COR-L47 (cell line): ENCODE results near the gene D2HGDH.
"Not testable (repeated sequence)": the region's sequence is repeated elsewhere in the genome, so short reads cannot be mapped to it uniquely, and the experiment has no call there.

Source experiments
- DNase-seq: peaks from one replicate; lab custom pipeline; 2025; lab: John Stamatoyannopoulos, UW

Gene D2HGDH

DNA sequence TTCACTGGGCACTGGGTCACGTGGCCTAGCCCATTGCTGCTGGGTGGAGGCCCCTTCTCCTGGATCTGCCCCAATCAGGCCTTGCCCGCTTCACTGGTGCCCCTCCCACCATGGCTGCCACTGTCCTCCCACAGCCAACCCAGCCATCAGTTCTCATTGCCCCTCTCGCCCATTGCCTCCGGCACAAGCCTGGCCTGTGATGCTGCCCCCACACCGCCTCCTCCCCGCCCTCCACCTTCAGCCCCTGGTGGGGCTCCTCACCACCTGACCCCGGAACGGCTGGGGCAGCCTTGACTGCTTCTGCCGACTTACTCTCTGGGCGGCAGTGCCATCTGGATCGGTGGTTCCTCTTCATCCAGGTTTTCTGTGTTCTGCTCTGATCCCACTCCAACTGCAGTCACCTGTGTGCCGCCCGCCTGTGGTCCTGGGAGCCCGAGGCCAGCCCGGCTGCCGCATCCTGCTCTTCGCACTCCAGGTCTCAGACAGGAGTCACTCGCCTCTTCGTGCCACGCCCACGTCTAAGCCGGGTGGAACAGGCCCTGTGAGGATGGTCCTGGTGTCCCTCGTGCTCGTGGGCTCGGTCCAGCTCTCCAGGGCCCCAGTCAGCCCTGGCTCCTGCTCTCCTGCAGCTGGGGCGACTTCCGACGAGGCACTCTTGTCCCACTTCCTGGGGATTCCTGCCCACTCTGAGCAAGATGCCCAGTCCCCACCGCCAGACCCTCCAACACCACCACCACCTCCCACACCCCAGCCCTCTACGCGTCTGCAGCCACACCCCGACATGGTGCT is 14.2 kb downstream of the D2HGDH start:
- no peak for DNase-seq

DNA sequence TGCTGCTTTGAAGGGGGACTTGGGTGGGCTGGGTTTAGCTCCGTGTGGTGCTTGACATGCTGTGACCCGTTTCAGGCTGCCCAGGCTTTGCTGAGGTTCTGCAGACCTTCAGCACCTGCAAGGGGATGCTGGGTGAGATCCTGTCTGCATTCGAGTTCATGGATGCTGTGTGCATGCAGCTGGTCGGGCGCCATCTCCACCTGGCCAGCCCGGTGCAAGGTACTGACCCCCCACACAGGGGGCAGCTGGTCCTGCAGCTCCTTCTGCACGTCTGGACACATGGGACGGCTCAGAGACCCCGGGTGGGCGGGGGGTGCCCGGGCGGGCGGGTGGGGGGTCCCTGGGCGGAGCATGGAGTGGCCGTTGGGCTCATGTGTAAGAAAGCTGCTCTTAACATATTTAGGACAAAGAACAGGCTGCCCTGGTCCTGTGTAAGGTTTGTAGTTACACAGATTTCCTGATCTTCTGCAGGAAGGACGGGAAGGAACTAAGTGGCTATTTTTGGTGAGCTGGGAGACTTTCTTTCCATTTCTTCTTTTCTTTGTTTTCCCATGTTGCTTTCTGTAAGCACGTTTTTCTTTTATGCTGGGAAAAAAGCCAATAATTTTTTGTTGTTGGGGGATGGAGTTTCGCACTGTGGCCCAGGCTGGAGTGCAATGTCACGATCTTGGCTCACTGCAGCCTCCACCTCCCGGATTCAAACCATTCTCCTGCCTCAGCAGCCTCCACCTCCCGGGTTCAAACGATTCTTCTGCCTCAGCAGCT is 15.8 kb downstream of the D2HGDH start:
- no peak for DNase-seq

DNA sequence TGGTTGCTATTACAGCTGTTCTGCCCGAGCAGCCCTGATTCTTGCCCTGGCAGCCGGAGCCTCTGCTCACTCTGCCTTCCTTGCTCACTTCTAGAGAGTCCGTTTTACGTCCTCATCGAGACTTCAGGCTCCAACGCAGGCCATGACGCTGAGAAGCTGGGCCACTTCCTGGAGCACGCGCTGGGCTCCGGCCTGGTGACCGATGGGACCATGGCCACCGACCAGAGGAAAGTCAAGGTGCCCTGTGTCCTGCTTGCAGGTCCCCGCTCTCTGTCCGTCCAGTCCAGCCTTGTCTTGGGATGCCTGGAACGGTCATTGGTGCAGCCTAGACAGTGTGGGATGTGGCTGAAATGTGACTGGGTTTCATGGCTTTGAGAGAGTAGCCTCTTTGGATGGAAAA is 16.7 kb downstream of the D2HGDH start:
- no peak for DNase-seq

DNA sequence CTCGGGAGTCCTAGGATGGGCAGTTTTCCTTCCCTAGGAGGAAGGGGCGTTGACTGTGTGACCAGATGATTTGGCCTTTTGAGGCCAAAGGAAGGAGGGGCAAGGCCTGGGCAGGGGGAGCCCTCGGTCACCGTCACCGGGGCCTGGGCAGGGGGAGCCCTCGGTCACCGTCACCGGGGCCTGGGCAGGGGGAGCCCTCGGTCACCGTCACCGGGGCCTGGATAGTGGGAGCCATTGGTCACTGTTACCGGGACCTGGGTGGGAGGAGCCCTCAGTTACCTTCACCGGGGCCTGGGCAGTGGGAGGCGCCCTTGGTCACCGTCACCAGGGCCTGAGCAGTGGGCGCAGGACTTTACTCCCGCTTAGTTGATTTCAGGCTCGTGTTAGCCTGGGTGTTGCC is 17.3 kb downstream of the D2HGDH start:
- DNase-seq, result no peak

DNA sequence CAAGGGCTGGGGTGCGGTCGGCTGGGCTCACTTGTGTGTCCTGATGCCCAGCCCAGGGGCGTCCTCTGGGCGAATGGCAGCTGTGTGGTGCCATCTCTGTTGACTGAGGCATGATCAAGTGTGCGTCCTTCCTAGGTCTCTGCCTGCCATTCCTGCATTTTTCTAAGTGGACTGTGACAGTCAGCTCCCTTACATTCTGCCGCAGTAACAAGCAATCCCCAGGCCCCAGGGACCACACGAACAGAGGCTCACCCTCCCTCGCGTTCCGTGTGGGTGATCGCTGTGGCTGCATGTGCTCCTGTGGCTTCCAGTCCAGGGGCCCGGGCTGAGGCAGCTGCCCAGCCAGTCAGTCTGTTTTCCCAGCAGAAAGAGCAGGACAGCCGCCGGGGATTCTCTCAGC is 17.8 kb downstream of the D2HGDH start:
- DNase-seq, result no peak

DNA sequence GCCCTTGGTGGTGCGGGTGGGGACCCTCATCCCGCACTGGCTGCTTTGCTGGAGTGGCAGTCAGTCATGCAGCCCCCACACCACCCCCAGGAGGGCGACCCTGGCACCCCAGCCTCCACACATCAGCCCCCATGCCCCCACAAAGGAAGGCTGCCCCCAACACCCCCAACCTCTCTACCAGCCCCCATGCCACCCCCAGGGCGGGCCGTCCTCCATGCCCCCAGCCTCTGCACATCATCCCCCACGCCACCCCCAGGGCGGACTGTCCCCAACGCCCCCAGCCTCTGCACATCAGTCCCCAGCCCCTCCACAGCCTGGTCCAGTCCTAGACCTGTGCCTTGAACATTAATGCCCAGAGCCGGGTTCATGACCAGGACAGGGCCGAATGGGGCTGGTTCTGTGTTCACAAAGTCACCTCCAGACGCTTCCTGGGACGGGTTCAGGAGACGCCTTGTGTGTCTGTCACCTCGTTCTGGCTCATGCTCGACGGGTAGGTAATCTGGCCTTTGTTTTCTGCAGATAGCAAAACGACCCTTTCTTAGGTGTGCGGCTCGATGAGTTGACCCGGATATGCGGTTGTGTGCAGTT is 18.4 kb downstream of the D2HGDH start:
- DNase-seq, result no peak

DNA sequence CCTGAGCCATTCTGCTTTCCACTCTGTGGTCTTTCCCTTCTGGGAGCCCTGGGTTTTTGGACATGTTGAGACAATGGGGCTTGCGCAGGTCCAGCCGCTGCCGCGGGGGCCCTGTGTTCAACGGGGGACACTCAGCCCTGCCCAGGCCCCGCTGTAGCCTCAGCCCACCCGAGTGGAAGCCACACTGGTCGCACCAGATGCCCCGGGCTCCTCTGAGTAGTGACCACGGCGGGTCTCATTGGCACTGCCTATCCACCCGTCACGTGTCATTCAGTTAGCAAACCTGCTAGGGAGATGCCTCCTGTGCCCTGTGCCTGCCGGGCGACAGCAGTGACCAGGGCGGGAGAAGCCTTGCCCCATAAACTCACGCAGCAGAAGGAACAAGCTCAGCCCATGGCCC is 19.1 kb downstream of the D2HGDH start:
- no peak for DNase-seq

DNA sequence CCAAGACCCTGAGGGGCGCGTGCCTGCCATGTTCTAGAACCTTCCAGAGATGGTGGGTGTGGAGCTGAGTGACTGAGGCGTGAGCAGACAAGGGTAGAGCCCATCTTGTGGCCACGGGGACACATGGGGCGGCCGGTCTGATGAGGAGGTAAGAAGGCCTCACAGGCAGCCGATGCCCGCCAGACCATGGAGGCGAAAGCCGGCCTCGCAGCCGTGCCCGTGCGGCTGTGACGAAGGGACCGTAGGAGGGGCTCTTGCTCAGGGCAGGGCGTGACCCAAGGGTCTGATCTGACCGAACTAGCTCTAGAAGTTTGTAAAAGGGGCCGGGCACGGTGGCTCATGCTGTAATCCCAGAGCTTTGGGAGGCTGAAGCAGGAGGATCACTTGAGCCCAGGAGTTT is 19.6 kb downstream of the D2HGDH start:
- DNase-seq, result no peak

DNA sequence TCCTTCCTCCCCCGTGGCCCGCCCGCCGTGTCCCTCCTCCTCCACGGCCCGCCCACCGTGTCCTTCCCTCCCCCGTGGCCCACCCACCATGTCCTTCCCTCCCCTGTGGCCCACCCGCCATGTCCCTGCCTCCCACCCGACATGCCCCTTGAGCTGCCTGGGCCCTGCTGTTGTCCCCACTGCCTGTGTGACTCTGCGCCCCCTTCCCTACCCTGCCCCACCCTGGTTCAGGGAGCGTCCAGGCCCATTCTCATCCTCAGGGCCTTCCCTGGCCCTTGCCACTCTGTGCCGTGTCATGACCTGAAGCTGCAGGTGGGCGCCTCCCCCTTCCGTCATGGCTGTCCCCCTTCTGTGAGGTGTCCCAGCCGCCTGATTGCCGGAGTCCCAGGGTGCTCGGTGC is 20.7 kb downstream of the D2HGDH start:
- DNase-seq, result no peak

DNA sequence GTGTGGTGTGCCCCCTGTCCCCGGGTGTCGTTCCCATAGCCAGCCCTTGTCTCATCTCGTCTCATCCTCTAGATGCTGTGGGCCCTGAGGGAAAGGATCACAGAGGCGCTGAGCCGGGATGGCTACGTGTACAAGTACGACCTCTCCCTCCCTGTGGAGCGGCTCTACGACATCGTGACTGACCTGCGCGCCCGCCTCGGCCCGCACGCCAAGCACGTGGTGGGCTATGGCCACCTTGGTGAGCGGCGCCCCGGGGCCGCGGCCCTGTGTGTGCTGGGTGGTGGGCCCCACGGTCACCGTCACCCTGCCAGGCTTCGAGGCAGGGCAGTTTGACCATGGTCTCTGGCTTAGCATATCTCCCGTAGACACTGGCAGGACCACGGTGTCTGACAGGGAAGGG is 21.3 kb downstream of the D2HGDH start:
- no peak for DNase-seq

DNA sequence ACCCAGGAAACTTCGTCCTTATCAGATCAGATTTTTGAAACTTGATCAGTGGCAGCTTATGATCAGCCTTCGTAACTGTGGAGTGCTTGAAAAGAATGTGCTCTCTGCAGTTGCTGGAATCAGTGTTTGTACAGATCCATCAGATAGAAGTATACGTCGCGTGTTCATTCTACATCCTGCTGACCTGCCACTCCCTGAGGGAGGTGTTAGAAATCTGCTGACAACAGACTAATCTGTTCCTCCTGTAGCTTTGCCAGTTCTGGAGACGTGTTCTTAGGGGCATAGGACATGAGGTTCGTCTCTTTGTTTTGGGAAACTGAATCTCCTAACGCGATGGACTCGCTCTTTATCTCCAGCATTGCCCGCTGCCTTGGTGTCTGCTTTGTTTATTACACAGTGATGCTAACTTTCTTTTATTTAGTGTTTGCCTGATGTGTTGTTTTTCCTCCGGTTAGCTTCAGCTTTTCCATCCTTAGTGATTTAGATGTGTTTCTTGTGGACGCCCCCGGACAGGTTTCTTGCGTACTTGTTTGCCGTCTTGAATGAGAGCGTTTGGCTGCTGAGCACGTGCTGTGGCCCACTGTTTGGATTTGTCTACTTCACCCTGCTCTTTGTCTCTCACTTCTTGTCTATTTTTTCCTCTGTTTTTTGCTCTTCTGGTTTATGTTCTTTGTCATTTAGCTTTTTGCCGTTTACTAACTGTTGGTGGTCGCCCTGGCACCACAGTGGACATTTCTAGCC is 24.8 kb downstream of the D2HGDH start:
- no peak for DNase-seq

DNA sequence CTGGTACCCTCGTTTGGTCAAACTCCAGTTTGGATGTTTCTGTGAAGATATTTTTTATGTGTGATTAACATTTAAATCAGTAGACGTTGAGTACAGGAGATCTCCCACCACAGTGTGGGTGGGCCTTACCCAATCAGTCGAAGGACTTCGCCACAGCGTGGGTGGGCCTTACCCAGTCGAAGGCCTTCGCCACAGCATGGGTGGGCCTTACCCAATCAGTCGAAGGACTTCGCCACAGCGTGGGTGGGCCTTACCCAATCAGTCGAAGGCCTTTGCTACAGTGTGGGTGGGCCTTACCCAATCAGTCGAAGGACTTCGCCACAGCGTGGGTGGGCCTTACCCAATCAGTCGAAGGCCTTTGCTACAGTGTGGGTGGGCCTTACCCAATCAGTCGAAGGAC is 25.5 kb downstream of the D2HGDH start:
- DNase-seq, result not testable (repeated sequence)

DNA sequence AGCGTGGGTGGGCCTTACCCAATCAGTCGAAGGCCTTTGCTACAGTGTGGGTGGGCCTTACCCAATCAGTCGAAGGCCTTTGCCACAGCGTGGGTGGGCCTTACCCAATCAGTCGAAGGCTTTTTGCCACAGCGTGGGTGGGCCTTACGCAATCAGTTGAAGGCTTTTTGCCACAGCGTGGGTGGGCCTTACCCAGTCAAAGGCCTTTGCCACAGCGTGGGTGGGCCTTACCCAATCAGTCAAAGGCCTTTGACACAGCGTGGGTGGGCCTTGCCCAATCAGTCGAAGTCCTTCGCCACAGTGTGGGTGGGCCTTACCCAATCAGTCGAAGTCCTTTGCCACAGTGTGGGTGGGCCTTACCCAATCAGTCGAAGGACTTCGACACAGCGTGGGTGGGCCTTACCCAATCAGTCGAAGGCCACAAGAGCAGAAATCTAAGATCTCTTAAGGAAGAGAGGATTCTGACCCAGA is 25.9 kb downstream of the D2HGDH start:
- DNase-seq, result no peak

DNA sequence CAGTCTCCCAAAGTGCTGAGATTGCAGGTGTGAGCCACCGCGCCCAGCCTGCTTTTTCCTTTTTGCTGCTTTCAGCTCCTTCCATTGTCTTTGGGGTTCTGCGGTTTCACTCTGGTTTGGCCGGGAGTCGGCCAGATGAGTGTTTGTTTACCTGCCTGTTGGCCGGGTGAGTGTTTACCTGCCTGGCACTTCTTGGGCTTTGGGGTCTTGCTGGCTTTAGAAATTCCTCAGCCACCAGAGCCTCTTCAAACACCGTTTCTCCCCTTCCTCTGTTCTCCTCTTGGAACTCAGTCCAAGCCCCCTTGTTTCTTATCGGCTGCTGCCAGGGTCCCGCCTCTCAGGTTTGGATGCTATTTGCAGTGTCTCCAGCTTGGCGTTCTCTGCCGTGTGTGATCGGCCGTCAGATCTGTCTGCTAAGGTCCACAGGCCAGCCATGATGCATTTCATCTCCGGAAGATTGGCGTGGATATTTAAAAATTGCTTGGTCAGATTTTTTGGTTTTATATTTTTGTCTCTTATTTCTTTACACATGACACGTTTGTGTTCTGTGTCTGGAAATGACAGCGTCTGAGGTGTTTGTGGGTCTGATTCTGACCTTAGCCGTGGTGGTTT is 28.0 kb downstream of the D2HGDH start:
- no peak for DNase-seq

DNA sequence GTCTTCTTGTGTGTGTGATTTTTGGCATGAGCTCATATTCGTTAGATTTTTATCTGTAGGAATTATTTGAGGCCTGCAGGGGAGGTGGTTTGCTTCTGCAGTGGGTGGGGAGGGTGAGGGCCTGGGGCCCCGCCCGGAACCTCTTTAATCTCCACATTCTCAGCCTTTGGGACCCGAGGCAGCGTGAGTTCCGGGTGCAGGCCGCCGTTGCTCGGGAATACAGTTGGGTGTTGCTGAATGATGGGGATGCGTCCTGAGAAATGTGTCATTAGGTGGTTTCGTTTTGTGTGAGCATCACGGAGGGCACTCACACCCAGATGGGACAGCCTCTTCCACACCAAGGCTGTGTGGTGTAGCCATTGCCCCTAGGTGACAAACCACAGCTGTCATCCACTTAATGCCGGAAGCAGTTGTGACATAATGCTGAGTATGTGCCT is 28.5 kb downstream of the D2HGDH start:
- DNase-seq, result no peak

DNA sequence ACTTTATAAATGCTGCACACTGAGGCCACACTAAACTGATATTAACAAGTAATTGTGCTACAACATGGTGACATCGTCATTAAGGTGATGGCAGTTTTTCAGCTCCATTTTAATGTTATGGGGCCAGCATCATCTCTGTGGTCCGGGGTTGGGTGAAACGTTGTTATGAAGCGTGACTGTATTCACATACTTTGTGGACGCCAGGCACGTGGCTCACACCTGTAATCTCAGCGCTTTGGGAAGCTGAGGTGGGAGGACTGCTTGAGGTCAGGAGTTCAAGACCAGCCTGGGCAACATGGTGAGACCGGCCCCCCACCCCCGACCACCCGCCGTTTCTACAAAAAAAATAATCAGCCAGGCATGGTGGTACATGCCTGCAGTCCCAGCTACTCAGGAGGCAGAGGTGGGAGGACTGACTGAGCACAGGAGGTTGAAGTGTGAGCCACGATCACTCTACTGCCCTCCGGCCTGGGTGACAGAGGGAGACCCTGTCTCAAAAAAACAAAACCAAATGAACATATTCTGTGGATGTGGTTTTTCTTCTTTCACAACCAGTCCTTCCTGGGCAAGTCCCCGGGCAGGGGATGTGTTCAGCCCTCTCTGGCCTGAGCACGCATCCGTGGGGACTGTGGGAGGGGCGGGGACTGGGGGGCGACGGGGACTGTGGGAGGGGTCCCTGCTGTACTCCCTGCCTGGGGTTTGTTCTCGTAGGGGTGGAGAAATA is 29.3 kb downstream of the D2HGDH start:
- DNase-seq, result no peak

DNA sequence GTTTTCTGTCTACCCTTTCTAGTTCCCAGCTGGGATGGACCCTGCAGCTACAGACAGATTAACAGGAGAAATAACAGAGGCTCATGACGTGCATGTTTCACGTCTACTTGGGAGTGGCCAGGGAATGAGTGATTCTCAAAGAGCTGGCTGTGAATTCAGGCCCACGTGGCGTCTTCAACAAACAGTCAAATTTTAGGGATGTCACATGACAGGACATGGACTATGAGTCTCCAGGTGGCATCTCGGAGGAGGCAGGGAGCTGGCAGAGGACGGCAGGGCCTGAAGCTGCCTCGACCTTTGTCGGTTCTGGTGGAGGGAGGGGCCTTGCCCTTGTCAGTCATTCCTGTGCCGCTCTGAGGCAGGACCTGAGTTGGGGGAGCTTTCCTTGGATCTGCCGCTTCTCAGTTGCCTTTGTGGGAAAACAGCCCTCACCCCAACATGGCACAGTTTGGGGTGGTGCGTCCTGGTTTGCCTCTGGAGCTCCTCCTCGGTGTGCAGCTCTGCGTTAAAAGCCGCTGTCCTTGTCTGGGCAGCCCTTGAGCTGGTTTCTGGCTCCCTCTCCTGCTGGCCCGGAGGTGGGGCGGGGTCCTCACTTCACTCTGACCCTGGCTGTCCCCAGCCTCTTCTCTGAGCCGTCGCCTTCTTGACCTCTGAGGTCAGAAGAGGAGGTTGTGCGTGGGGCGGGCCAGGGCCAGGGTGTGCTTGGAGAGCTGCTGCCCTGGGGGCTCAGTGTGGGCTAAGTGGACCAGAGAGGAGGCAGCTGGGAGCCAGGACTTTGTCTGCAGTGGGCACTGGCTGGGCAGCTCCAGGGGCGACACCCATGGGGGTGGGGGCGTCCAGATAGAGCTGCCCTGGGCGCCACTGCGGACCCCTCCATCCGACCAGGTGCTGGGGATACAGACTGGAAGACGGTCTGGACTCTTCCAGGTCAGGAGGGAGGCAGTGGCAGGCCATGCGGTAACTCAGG is 30.1 kb downstream of the D2HGDH start:
- DNase-seq, result no peak

DNA sequence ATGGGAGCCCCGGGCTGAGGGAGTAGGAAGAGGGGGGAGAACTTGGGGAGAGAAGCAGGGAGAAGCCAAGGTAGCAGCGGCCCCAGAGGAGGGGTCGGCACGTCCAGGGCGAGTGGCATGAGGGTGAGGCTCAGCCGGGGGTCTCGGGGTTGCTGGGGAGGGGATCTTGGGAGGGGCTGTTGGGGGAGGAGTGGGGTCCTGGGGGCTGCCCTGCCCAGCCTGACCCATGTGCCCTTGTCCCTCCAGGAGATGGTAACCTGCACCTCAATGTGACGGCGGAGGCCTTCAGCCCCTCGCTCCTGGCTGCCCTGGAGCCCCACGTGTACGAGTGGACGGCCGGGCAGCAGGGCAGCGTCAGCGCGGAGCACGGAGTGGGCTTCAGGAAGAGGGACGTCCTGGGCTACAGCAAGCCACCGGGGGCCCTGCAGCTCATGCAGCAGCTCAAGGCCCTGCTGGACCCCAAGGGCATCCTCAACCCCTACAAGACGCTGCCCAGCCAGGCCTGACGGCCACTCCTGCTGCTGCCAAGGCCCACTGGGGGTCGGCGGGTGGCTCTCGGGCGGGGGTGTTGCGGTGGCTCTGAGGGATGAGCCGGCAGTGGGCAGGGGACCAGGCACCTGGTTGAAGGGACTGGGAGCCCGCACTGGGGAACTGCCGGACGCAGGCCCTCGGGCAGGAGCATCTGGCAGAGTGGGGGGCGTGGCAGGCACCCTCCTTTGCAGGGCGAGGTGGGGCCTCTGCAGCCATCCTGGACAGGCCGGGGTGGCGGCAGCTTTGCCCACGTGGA is 33.2 kb downstream of the D2HGDH start:
- no peak for DNase-seq

DNA sequence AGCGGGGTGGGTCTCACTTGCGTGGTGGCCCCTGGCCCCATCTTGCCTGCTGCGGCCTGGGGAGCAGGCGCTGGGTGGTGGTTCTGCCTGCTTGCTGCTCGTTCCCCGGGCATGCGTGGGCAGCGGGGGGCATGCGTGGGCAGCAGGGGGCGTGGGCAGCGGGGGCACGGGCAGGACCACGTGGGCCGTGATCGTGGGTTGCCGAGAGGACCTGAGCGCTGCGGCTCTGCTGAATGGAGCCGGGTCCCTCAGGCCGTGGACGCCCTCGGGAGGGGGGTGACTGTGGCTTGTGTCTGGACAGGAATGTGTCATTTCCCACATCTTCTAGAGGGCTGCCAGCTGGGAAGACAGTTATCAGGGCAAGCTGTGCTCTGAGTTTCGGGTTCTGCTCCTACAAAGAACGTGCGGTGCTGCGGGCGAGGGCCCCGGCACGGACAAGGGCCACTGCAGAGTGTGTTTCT is 33.9 kb downstream of the D2HGDH start:
- no peak for DNase-seq
